ENCODE measurements around the gene RPRD1A. TPM values are rescaled to one million over a fixed set of nuclear protein-coding genes. Genes with fewer than 3 reads are reported as not detected.

Gene RPRD1A
- total and polyA plus RNA-seq, 9 of the 15 experiments (the other 6 are each of a cell fraction or from before 2014, with no cell fraction given): 30.2 to 142 (median 66.0) TPM

DNA sequence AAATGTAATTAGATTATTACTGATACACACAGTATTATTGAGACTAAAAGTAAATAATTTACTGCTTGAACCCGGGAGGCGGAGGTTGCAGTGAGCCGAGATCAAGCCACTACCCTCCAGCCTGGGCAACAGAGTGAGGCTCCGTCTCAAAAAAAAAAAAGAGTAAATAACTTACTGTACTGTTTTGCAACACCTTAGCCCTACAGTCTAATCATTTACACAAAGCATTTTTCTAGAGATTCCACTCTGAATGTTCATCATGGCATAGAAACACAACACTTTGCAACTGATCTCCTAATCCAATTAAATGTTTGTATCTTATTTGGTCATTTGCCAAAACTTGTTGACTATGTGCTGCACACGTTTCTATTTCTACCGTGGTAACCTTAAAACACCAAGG is 118.3 kb downstream of the RPRD1A start:
- intact Hi-C loops (cut with micrococcal nuclease) (no loop called here), in situ Hi-C loops (cut with MboI) (no loop called here)
- DNase-seq (ENCODE audit: extremely low read depth in 1 of 4, low spot score in 3 of 4) (no peak), FAIRE-seq (no peak), ATAC-seq (no peak)
- Histone ChIP-seq H3K36me3 (ENCODE audit: control insufficient read depth, insufficient read depth, low read length) (no peaks in the 10 kb centered on the region), H3K9ac (ENCODE audit: insufficient read depth in 1 of 2, low read depth in 2 of 2, low read length in 2 of 2) (no peak overlapping the region), H4K20me1 (replicated peaks; ENCODE audit: control insufficient read depth, insufficient read depth, low read length) (no peaks in the 10 kb centered on the region), H3K4me3 (no peak overlapping the region), H3K27ac (ENCODE audit: extremely low read depth, low read depth, low read length) (no peak overlapping the region), H3K4me1 (replicated peaks in 1 of 2; ENCODE audit: control insufficient read depth in 2 of 2, insufficient read depth in 2 of 2, low read length in 2 of 2) (peaks cover 0 to 7% of the 10 kb centered on the region in 2 experiments; a peak in 2 of 5 replicates), H2AFZ (ENCODE audit: low read depth, low read length) (no peak overlapping the region), H3K4me2 (ENCODE audit: insufficient read depth, low read length) (no peak overlapping the region), H3K9me3 (replicated peaks; ENCODE audit: control insufficient read depth, insufficient read depth, low read depth, low read length) (no peaks in the 10 kb centered on the region), H3K27me3 (ENCODE audit: control insufficient read depth in 2 of 2, insufficient read depth in 2 of 2, low read length in 2 of 2) (peaks cover 0 to 12% of the 10 kb centered on the region in 2 experiments; a peak in 3 of 5 replicates), H3K9me1 (ENCODE audit: control insufficient read depth, insufficient read depth, low read length) (no peaks in the 10 kb centered on the region), H3K79me2 (ENCODE audit: control insufficient read depth, insufficient read depth, low read length) (no peaks in the 10 kb centered on the region)
- WGBS (ENCODE audit: insufficient coverage, low coverage, missing lambda C conversion rate): 8% methylated on average over 6 of the region's 6 CpGs
- POLR2A ChIA-PET: no interaction called here
- no TSS peak for BruUV-seq (replicated peaks)
- TF ChIP-seq NCOA2 (IDR thresholded peaks at IDR 0.05; ENCODE audit: partially characterized antibody in 2 of 2): no peak
- TF ChIP-seq MCM2 (IDR thresholded peaks at IDR 0.05; ENCODE audit: low read depth): no peak
- TF ChIP-seq NR3C1 (CRISPR knock-in tag; IDR thresholded peaks at IDR 0.05): no peak
- no peak for TF ChIP-seq SREBF1 (IDR thresholded peaks at IDR 0.05; ENCODE audit: borderline replicate concordance, low read depth, low read length)
- no peak for TF ChIP-seq ZNF184 (CRISPR knock-in tag; IDR thresholded peaks at IDR 0.05)
- TF ChIP-seq ZFP1 (CRISPR knock-in tag; IDR thresholded peaks at IDR 0.05): no peak
- no peak for TF ChIP-seq SMAD1 (IDR thresholded peaks at IDR 0.05; ENCODE audit: low read depth, low read length, partially characterized antibody)
- no peak for TF ChIP-seq ARID1B (IDR thresholded peaks at IDR 0.05)
- no peak for TF ChIP-seq ZNF644 (tag; IDR thresholded peaks at IDR 0.05; ENCODE audit: low read depth)
- TF ChIP-seq, protein P1, sequence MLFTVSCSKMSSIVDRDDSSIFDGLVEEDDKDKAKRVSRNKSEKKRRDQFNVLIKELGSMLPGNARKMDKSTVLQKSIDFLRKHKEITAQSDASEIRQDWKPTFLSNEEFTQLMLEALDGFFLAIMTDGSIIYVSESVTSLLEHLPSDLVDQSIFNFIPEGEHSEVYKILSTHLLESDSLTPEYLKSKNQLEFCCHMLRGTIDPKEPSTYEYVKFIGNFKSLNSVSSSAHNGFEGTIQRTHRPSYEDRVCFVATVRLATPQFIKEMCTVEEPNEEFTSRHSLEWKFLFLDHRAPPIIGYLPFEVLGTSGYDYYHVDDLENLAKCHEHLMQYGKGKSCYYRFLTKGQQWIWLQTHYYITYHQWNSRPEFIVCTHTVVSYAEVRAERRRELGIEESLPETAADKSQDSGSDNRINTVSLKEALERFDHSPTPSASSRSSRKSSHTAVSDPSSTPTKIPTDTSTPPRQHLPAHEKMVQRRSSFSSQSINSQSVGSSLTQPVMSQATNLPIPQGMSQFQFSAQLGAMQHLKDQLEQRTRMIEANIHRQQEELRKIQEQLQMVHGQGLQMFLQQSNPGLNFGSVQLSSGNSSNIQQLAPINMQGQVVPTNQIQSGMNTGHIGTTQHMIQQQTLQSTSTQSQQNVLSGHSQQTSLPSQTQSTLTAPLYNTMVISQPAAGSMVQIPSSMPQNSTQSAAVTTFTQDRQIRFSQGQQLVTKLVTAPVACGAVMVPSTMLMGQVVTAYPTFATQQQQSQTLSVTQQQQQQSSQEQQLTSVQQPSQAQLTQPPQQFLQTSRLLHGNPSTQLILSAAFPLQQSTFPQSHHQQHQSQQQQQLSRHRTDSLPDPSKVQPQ (CRISPR knock-in tag; IDR thresholded peaks at IDR 0.05; ENCODE audit: borderline replicate concordance): no peak
- no peak for TF ChIP-seq ZNF764 (CRISPR knock-in tag; IDR thresholded peaks at IDR 0.05; ENCODE audit: low read depth)
- TF ChIP-seq, protein P2, sequence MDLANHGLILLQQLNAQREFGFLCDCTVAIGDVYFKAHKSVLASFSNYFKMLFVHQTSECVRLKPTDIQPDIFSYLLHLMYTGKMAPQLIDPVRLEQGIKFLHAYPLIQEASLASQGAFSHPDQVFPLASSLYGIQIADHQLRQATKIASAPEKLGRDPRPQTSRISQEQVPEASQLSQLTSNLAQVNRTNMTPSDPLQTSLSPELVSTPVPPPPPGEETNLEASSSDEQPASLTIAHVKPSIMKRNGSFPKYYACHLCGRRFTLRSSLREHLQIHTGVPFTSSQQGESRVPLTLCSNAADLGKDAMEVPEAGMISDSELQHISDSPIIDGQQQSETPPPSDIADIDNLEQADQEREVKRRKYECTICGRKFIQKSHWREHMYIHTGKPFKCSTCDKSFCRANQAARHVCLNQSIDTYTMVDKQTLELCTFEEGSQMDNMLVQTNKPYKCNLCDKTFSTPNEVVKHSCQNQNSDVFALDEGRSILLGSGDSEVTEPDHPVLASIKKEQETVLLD (IDR thresholded peaks at IDR 0.05): no peak
- no peak for TF ChIP-seq TBL1XR1 (IDR thresholded peaks at IDR 0.05; ENCODE audit: low read length in 2 of 2)
- TF ChIP-seq CHD2 (IDR thresholded peaks at IDR 0.05; ENCODE audit: low read depth, low read length): no peak
- no peak for TF ChIP-seq KLF1 (tag; IDR thresholded peaks at IDR 0.05)
- CTCF ChIA-PET (ENCODE audit: low intra/inter-chr PET ratio): no interaction called here
